ENCODE data around the gene OLFML1. TPM values are rescaled to one million over a fixed set of nuclear protein-coding genes. Genes with fewer than 3 reads are reported as not detected.
A peak's percentile ranks its signal among the peaks of the same experiment; 100 is the strongest.

Gene OLFML1
- total and polyA plus RNA-seq, 2 of the 13 experiments (the other 11 are each of a cell fraction or from before 2014, with no cell fraction given) = 0.89 to 0.90 TPM

DNA sequence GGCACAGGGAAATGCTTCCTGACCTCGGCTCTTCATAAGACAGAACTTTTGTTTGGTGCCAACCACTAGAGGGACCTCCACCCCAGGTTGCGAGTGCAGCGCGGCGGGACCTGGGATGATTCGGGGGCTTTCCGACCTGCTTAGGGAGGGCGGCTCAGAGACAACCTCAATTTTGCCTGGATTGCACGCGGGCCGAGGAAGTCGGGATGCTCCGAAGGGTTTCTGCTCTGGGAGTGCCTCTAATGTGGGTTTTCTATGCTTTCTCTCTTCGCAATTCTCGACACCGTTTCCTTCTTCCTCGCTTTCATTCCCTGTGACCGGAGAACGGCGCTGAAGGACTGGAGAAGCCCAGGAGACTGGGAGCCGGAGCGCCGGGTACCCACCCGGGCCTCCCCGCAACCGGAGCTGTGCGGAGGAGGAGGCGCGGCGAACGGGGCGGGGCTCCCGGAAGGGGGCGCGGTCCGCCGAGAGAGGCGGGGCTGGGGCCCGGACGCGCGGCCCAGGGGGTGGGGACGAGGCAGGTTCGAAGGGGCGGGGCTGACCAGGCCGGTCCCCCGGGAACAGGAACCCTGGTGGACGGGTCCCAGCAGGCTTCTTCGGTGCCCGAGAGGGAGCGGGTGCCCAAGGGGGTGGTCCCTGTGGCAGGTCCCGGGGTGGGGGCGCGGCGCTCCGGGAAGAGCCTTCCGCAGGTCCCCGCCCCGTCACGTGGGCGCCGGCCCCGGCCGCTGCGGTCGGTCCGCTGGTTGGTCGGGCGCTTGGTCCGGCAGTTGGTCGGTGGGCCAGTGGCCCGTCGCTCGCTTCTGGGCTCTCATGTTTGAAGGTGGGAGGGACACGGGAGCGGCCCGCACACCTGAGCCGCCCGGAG, 28.2 kb downstream of the OLFML1 start, which contains the start of gene PPFIBP2 (continued):
- TF ChIP-seq, protein P1, sequence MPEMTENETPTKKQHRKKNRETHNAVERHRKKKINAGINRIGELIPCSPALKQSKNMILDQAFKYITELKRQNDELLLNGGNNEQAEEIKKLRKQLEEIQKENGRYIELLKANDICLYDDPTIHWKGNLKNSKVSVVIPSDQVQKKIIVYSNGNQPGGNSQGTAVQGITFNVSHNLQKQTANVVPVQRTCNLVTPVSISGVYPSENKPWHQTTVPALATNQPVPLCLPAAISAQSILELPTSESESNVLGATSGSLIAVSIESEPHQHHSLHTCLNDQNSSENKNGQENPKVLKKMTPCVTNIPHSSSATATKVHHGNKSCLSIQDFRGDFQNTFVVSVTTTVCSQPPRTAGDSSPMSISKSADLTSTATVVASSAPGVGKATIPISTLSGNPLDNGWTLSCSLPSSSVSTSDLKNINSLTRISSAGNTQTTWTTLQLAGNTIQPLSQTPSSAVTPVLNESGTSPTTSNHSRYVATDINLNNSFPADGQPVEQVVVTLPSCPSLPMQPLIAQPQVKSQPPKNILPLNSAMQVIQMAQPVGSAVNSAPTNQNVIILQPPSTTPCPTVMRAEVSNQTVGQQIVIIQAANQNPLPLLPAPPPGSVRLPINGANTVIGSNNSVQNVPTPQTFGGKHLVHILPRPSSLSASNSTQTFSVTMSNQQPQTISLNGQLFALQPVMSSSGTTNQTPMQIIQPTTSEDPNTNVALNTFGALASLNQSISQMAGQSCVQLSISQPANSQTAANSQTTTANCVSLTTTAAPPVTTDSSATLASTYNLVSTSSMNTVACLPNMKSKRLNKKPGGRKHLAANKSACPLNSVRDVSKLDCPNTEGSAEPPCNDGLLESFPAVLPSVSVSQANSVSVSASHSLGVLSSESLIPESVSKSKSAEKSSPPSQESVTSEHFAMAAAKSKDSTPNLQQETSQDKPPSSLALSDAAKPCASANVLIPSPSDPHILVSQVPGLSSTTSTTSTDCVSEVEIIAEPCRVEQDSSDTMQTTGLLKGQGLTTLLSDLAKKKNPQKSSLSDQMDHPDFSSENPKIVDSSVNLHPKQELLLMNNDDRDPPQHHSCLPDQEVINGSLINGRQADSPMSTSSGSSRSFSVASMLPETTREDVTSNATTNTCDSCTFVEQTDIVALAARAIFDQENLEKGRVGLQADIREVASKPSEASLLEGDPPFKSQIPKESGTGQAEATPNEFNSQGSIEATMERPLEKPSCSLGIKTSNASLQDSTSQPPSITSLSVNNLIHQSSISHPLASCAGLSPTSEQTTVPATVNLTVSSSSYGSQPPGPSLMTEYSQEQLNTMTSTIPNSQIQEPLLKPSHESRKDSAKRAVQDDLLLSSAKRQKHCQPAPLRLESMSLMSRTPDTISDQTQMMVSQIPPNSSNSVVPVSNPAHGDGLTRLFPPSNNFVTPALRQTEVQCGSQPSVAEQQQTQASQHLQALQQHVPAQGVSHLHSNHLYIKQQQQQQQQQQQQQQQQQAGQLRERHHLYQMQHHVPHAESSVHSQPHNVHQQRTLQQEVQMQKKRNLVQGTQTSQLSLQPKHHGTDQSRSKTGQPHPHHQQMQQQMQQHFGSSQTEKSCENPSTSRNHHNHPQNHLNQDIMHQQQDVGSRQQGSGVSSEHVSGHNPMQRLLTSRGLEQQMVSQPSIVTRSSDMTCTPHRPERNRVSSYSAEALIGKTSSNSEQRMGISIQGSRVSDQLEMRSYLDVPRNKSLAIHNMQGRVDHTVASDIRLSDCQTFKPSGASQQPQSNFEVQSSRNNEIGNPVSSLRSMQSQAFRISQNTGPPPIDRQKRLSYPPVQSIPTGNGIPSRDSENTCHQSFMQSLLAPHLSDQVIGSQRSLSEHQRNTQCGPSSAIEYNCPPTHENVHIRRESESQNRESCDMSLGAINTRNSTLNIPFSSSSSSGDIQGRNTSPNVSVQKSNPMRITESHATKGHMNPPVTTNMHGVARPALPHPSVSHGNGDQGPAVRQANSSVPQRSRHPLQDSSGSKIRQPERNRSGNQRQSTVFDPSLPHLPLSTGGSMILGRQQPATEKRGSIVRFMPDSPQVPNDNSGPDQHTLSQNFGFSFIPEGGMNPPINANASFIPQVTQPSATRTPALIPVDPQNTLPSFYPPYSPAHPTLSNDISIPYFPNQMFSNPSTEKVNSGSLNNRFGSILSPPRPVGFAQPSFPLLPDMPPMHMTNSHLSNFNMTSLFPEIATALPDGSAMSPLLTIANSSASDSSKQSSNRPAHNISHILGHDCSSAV (CRISPR knock-in tag; IDR thresholded peaks at IDR 0.05; ENCODE audit: borderline replicate concordance) = no peak
- TF ChIP-seq ZIK1 (CRISPR knock-in tag; IDR thresholded peaks at IDR 0.05; ENCODE audit: borderline replicate concordance, low read depth) (0 out of 2 replicates have a peak, but pooled peaks have one; percentile 36), RAD21 (CRISPR knock-in tag; IDR thresholded peaks at IDR 0.05) (peak; percentile 63), RBM39 (IDR thresholded peaks at IDR 0.05; ENCODE audit: low read depth, low read length, poor library complexity, severe bottlenecking) (peak; percentile 26), MTA3 (CRISPR knock-in tag; IDR thresholded peaks at IDR 0.05) (no peak), ZNF563 (CRISPR knock-in tag; IDR thresholded peaks at IDR 0.05) (peak; percentile 52), U2AF1 (optimal IDR thresholded peaks at IDR 0.05; ENCODE audit: low read depth, low read length) (no peak), MEF2D (CRISPR knock-in tag; IDR thresholded peaks at IDR 0.05) (no peak), PAX8 (CRISPR knock-in tag; IDR thresholded peaks at IDR 0.05; ENCODE audit: borderline replicate concordance) (no peak), ZSCAN20 (CRISPR knock-in tag; IDR thresholded peaks at IDR 0.05; ENCODE audit: borderline replicate concordance) (no peak), FOXA1 (IDR thresholded peaks at IDR 0.05) (no peak), FOXA1 (CRISPR knock-in tag; IDR thresholded peaks at IDR 0.05) (no peak), ISX (CRISPR knock-in tag; conservative IDR thresholded peaks at IDR 0.05) (no peak), AHR (CRISPR knock-in tag; IDR thresholded peaks at IDR 0.05) (no peak), ZBTB7A (CRISPR knock-in tag; IDR thresholded peaks at IDR 0.05) (no peak)
- TF ChIP-seq, protein P2, sequence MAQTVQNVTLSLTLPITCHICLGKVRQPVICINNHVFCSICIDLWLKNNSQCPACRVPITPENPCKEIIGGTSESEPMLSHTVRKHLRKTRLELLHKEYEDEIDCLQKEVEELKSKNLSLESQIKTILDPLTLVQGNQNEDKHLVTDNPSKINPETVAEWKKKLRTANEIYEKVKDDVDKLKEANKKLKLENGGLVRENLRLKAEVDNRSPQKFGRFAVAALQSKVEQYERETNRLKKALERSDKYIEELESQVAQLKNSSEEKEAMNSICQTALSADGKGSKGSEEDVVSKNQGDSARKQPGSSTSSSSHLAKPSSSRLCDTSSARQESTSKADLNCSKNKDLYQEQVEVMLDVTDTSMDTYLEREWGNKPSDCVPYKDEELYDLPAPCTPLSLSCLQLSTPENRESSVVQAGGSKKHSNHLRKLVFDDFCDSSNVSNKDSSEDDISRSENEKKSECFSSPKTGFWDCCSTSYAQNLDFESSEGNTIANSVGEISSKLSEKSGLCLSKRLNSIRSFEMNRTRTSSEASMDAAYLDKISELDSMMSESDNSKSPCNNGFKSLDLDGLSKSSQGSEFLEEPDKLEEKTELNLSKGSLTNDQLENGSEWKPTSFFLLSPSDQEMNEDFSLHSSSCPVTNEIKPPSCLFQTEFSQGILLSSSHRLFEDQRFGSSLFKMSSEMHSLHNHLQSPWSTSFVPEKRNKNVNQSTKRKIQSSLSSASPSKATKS (CRISPR knock-in tag; IDR thresholded peaks at IDR 0.05) = no peak
- TF ChIP-seq, protein P3, sequence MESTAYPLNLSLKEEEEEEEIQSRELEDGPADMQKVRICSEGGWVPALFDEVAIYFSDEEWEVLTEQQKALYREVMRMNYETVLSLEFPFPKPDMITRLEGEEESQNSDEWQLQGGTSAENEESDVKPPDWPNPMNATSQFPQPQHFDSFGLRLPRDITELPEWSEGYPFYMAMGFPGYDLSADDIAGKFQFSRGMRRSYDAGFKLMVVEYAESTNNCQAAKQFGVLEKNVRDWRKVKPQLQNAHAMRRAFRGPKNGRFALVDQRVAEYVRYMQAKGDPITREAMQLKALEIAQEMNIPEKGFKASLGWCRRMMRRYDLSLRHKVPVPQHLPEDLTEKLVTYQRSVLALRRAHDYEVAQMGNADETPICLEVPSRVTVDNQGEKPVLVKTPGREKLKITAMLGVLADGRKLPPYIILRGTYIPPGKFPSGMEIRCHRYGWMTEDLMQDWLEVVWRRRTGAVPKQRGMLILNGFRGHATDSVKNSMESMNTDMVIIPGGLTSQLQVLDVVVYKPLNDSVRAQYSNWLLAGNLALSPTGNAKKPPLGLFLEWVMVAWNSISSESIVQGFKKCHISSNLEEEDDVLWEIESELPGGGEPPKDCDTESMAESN (CRISPR knock-in tag; conservative IDR thresholded peaks at IDR 0.05) = peak; percentile 56; the same call in 1 of the 2 replicates

All from HepG2 (cell line).